ENCODE measurements around the gene GRIN2C. TPM values are rescaled to one million over a fixed set of nuclear protein-coding genes. Genes with fewer than 3 reads are reported as not detected.

Gene GRIN2C
- total and polyA plus RNA-seq, 2 donors (not counting 3 experiments of a cell fraction or from before 2014, with no cell fraction given): 0.04 to 0.60 TPM

DNA sequence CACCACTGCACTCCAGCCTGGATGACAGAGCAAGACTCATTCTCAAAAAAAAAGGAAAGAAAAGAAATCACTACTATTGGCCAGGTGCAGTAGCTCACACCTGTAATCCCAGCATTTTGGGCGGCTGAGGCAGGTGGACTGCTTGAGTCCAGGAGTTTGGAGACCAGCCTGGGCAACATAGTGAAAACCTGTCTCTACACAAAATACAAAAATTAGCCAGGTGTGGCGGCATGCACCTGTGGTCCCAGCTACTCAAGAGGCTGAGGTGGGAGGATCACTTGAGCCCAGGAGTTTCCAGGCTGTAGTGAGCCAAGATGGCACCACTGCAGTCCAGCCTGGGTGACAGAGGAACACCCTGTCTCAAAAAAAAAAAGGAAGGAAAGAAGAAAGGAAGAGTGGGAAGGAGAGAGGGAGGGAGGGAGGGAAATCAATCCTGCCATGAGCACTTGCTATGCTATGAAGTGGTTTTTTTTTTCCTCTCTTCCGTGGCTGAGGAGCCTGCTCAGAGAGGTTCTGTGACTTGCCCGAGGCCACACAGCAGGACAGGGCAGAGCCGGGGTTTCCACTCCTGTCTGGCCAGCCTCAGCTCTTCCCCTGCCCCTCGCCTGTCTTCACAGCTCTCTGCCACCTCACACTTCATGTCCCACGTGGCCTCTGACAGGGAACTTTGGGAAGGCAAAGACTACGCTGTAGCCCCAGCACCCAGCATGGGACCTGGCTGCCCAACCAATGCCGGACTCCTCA is 10.9 kb downstream of the GRIN2C start:
- H3K9me3 ChIP-seq (replicated peaks; ENCODE audit: control insufficient read depth, insufficient read depth, low read length): no peaks in the 10 kb centered on the region
- H4K20me1 ChIP-seq (replicated peaks; ENCODE audit: control insufficient read depth, extremely low read depth, insufficient read depth, low read length): no peaks in the 10 kb centered on the region
- H3K9ac ChIP-seq (replicated peaks; ENCODE audit: extremely low read depth, insufficient read depth, low read length): no peak overlapping the region
- H3K4me3 ChIP-seq (replicated peaks in 1 of 3; ENCODE audit: insufficient read depth in 1 of 3, low read depth in 1 of 3, low read length in 3 of 3): no peak overlapping the region
- H3K27me3 ChIP-seq (ENCODE audit: control insufficient read depth in 2 of 2, insufficient read depth in 2 of 2, low read length in 2 of 2): peaks cover 20 to 23% of the 10 kb centered on the region in 2 experiments
- ChIA-PET POLR2A (no interaction called here), CTCF (interaction anchor here (1.6 to 11.7 kb wide), 2 partner anchors 12 to 57 kb away, joined by 4 to 227 read pairs; partner anchors contain the start of gene GRIN2C)
- no peaks in the 10 kb centered on the region for H3K4me1 ChIP-seq (ENCODE audit: control insufficient read depth, extremely low read depth, insufficient read depth, low read length)
- H3K4me2 ChIP-seq (ENCODE audit: insufficient read depth, low read length): no peak overlapping the region
- DNase-seq (ENCODE audit: low read depth, low spot score) (no peak), FAIRE-seq (no peak)
- intact Hi-C loops (cut with micrococcal nuclease) (no loop called here), dilution Hi-C loops (cut with MboI; ENCODE audit: extremely low pct_ligation_motif_present, low sequenced_read_pairs) (no loop called here)
- H3K9me1 ChIP-seq (replicated peaks; ENCODE audit: control insufficient read depth, extremely low read depth, insufficient read depth, low read length): no peaks in the 10 kb centered on the region
- H3K27ac ChIP-seq (ENCODE audit: insufficient read depth, low read depth, low read length): no peak overlapping the region
- H3K36me3 ChIP-seq (ENCODE audit: control insufficient read depth in 2 of 2, extremely low read depth in 1 of 2, insufficient read depth in 2 of 2, low read length in 2 of 2): no peaks in the 10 kb centered on the region
- H2AFZ ChIP-seq (ENCODE audit: low read depth, low read length): no peak overlapping the region
- no TSS peak for BruUV-seq (replicated peaks)
- H3K79me2 ChIP-seq (ENCODE audit: control insufficient read depth, insufficient read depth, low read length): no peaks in the 10 kb centered on the region
- TF ChIP-seq POLR2AphosphoS5 (IDR thresholded peaks at IDR 0.05; ENCODE audit: insufficient read depth, low read depth, low read length) (no peak), FOS (IDR thresholded peaks at IDR 0.05; ENCODE audit: borderline replicate concordance, insufficient read depth, low read length) (no peak), POLR2A (IDR thresholded peaks at IDR 0.05; ENCODE audit: low read depth, low read length) (no peak), MYC (IDR thresholded peaks at IDR 0.05; ENCODE audit: low read depth, low read length) (no peak), EZH2 (IDR thresholded peaks at IDR 0.05; ENCODE audit: borderline replicate concordance, low read depth, low read length, severe bottlenecking) (no peak), JUN (IDR thresholded peaks at IDR 0.05; ENCODE audit: borderline replicate concordance, insufficient read depth, insufficient read length, low read depth) (no peak), GATA2 (IDR thresholded peaks at IDR 0.05; ENCODE audit: insufficient read depth, insufficient read length, low read depth, low read length) (no peak)
- TF ChIP-seq, protein P1, sequence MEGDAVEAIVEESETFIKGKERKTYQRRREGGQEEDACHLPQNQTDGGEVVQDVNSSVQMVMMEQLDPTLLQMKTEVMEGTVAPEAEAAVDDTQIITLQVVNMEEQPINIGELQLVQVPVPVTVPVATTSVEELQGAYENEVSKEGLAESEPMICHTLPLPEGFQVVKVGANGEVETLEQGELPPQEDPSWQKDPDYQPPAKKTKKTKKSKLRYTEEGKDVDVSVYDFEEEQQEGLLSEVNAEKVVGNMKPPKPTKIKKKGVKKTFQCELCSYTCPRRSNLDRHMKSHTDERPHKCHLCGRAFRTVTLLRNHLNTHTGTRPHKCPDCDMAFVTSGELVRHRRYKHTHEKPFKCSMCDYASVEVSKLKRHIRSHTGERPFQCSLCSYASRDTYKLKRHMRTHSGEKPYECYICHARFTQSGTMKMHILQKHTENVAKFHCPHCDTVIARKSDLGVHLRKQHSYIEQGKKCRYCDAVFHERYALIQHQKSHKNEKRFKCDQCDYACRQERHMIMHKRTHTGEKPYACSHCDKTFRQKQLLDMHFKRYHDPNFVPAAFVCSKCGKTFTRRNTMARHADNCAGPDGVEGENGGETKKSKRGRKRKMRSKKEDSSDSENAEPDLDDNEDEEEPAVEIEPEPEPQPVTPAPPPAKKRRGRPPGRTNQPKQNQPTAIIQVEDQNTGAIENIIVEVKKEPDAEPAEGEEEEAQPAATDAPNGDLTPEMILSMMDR (IDR thresholded peaks at IDR 0.05; ENCODE audit: extremely low read depth in 1 of 2, insufficient read depth in 1 of 2, low read depth in 1 of 2, low read length in 2 of 2): no peak
- TF ChIP-seq, protein P2, sequence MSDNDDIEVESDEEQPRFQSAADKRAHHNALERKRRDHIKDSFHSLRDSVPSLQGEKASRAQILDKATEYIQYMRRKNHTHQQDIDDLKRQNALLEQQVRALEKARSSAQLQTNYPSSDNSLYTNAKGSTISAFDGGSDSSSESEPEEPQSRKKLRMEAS (IDR thresholded peaks at IDR 0.05; ENCODE audit: insufficient read depth, insufficient read length): no peak
